GM18907 (cell line): ENCODE data around the gene IMPA2.

ENCODE experiments used
- ATAC-seq: cut with Tn5 transposase; IDR thresholded peaks from one replicate; pipeline ENCODE4 v1.9.1; 2021; ENCODE audit warnings: mild to moderate bottlenecking, moderate library complexity; ENCODE audit not compliant: unreplicated experiment

Gene IMPA2

DNA sequence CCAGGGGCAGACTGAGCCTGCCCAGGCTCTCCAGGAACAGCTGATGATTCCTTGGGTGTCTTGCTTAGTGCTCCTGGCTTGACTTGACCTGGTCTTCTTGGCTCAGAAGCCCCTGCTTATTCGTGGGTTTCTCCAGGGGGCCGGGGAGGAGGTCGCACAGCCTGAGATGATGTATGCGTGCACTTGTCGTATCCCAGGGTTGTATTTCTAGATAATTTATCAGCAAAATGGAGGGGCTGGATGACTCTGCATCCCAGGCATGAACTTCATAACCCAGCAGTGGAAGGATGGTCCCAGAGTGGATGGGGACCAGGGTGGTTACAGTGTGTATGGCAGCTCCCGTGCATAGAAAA is 25.2 kb downstream of the IMPA2 start:
- no peak for ATAC-seq

DNA sequence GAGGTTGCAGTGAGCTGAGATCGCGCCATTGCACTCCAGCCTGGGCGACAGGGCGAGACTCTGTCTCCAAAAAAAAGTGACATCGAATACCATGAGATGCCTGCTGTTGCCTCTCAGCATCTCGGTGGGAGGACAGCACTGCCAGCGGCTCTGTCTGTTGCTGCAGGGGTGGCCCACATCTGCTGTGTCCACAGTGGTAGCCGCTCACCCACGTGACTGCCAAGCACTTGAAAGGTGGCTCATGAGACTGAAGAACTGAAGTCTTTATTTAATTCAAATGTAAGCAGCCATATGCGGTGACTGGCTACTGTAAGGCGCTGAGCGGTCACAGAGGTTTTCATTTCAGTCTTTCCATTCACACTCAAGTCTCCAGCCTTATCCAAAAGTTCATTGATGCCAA is 25.8 kb downstream of the IMPA2 start:
- ATAC-seq = no peak

DNA sequence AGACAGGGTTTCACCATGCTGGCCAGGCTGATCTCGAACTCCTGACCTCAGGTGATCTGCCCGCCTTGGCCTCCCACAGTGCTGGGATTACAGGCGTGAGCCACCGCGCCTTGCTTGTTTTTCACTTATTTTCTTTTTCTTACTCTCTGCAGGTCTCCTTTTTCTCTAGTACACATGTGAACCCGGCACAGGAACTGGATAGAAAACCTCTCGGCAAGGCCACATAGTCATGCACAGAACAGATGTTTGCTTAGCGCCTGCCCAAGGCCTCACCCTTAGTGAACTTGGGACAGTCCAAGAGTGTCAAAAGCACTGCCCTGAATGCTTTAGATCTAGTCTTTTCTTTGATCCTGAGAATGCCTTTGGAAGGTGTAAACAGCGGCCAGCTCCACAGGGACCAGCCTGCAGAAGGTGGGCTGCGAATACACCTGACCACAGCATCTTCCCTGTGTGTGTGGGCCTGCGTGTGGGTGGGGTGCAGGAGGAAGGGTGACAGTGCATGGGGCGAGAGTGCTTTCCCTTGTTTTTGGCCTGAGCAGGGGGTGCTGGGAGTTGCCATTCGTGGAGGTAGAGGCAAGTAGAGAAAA is 27.0 kb downstream of the IMPA2 start:
- no peak for ATAC-seq

DNA sequence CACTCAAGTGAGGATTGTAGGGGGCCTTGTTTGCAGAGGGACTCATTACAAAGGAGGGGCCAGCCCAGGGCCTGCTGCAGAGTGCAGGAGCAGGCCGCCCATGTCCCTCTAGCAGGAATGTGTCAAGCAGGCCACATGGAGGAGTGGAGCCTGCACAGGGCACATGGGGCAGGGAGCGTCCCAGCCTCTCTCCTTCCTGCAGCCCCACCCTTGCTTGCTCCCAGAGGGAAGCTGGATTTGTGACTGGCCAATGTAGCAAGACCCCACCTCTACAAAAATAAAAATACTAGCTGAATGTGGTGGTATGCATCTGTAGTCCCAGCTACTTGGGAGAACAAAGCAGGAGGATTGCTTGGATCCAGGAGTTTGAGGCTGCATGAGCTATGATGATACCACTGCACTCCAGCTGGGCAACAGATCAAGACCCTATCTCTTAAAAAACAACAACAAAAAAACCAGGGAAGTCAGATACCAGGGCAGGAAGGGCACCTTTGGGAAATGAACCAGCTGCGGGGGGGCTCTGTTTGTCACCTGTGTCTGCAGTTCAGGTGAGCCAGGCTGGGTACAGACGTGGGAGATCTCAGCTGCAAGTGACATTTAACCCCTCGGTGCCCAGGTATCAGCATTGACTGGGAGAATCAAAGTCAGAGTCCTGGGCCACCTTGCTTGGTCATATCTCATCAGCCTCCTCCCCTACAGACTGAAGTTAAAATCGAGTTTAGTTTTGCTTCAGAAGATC is 27.7 kb downstream of the IMPA2 start:
- ATAC-seq = no peak

DNA sequence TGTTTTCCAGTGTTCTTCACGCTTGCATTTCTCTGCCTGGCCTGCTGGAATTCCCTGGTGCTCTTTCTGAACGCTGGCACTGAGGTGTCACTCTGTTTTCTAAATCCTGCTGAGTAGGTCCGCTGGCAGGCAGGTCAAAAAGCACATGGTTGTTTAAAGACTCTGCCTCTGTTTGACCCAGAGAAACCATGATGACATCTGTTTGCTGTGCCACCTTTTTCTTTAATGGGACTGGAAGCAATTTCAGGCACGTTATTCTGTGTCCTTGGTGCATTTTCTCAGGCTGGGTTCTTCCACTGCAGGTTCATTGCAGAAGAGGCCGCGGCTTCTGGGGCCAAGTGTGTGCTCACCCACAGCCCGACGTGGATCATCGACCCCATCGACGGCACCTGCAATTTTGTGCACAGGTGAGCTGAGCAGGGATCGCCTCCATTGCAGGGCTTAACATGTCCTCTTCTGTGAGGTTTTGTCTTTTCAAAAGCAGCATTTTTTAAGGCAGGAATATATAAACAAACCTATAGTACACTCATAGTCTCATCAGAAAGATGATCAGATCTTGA is 28.4 kb downstream of the IMPA2 start:
- ATAC-seq = no peak

DNA sequence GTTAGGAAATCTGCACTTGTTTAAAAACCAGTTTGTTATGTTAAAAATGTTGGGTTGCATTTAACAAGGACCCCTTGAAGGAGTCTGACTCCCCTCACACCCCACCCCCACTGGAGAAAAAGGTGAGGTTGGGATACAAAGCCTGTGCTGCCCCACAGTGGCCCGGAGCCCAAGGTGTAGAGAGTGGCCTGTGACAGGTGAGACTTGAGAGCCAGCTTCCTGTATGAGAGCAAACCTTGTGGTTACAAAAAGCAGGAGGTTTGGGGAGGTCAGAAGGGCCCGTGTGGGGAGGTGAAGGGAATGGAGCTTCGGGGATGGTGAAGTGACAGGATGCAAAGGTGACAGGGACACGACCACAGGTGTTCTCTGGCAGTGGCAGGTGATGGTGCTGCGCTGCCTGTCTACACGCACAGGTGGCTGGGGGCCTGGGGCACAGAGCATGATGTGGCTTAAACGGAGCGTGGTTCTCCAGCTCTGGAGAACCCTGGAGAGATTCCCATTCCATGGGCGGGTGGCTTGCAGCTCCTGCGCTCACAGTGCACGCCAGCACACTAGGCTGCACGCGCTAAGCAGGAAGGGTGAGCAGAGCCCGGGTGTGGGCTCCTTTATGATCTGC is 29.0 kb downstream of the IMPA2 start:
- no peak for ATAC-seq

DNA sequence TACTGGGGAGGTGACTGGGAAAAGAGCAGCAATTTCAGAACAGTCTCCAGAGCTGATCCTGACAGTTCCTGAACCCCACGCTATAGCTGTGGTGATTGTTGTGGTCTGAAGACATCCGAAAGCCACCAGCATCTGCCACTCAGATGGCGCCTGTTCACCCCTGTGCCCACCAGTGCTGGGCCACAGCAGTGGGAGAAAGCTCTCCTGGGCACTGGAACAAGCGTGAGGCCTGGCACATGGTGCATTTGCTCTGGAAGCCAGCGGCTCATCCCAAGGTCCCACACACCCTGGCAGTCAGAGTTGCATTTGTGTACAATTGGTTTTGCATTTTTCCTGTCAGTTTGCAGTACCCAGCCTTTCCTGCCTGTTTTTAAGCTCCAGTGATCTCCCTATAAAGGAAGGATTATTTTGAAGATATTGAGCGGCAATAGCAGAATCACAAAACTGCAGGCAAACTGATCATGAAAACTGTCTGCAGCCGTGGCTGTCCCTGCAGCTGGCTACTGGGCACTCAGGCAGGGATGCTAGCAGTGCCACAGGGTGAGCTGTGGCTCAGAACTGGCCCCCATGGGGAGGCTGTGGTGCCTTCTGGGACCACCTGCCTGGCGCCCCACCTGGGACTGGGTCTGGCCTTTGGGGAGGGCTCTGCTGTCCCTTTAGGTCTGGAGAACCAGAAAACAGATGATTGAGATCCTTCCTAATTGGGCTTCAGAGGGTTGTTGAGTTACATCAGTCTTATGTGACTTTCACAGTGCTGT is 30.1 kb downstream of the IMPA2 start:
- no peak for ATAC-seq

DNA sequence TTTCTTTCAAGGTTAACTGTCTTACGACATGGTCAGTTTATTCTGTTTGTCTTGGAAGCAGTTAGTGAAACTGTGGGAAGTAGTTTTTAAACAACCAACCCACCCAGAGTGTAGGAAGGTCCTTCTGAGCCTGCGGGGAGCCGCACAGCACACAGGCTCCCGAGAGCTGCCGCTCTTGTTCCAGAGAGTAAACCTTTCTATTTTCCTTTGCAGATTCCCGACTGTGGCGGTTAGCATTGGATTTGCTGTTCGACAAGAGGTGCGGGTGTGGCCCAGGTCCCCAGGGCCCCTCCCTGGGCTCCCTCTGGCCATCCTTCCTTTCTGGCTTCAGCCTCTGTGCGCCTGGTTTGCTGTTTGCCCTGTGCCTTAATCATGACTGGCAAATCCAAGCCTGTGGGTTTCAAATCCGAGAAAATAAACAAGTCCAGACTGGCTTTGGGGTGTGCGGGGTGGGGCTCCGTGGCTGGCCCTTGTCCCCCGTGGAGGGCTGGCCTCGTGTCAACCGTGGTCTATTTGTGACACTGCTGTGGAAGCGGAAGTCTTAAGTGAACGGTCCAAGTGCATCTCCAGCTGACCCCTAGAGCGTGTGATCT is 30.7 kb downstream of the IMPA2 start:
- ATAC-seq = no peak

DNA sequence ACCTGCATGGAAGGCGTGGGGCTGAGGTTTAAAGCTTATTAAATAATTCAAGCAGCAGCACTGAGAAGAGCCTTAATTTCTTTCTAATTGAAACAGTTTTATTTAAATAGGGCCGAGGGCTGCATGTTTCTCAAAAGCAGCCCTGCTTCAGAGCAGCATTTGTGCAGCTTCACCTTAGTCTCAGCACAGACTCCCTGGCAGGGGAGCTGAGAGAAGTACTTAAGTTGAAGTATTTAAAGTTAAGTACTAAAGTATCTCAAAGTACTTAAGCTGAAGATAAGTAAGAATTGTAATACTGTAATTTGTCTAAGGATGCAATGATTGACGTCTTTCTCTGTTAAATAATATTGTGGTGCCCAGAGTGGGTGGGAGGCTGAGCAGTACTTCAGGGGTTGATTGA is 31.4 kb downstream of the IMPA2 start:
- ATAC-seq = no peak

DNA sequence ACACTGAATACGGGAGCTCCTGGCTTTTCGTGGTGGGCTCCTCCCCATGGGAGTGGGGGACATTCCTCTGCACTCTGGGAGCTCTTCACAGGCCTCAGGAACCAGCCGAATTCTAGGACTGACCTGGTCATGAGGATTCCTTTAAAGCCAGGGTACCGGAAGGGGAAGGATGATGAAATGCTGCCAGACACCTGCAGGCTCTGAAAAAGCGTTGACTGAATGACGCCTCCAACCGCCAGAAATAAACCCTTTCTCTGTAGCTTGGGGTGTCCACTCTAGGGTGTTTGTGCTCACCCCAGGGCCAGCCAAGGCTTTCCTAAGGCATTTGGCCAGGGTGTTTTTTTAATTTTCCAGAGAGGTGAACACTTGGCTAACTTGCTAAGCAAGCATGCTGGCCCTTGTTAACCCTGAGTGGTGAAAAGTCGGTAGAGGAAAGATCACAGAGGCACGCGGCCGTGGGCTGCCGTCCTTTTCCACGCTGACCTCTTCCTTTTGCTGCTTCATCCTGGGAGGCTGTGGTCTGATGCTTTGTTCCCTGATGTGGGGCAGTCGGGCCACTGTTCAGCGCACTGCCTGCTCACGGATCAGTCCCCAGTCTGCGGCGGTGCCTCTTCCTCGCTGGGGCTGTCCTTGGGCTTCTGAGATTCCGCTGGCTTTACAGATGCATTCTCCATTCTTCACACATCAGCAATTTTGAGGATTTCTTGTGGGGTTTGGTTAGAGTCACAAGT is 32.0 kb downstream of the IMPA2 start:
- ATAC-seq = no peak

DNA sequence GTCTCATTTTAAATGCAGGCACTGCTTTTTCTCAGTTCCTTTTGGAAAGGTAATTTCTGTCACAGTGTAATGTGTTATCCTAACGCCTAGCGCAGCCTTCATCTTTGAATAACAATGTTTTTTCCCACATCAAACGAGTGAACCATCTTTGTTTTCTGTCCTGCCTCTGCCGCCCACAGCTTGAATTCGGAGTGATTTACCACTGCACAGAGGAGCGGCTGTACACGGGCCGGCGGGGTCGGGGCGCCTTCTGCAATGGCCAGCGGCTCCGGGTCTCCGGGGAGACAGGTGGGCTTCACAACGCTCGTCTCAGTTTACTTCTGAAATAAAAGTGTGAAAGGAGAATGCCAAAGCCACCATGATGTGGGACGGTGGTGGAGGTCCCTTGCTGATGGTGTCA is 32.8 kb downstream of the IMPA2 start:
- no peak for ATAC-seq

DNA sequence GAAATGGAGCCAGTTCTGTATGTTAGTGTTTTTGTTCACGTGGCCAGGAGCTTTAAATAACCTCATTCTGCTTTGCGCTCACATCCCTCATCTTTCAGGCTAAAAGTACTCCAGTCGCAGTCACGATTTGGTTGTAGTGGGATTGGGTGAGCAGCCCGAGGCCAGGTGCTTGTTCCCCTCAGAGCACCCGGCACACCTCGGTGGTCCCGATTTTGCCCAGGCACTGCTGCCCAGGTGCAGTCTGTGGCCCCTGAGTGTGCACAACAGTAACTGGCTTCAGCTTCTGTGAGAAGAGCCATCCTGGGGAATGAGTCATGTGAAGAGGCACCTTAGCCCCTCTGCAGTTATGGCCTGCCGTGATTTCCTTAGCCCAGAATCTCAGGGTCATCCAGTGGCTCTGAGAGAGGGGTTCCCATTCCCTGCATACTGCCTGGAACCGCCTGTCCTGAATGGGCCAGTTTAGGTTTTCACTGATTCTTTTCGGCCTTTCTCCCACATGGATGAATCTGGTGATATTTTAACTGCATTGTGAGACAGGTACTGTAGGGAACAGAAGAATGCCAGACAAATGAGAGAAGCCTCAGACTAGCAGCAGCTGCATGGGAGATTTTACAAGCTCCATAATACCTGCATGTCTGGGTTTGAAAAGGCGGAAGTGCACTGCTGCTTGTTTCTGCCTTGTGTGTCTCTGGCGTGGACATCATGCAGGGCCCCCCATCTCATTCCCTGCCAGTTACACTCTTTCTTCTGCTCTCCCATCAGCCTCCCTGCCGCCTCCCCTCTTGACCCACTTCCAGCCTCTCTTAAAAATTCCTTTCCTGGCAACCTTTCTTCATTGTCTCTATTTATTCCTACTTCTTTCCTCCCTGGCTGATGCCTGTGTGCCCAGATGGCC is 33.5 kb downstream of the IMPA2 start:
- ATAC-seq = no peak

DNA sequence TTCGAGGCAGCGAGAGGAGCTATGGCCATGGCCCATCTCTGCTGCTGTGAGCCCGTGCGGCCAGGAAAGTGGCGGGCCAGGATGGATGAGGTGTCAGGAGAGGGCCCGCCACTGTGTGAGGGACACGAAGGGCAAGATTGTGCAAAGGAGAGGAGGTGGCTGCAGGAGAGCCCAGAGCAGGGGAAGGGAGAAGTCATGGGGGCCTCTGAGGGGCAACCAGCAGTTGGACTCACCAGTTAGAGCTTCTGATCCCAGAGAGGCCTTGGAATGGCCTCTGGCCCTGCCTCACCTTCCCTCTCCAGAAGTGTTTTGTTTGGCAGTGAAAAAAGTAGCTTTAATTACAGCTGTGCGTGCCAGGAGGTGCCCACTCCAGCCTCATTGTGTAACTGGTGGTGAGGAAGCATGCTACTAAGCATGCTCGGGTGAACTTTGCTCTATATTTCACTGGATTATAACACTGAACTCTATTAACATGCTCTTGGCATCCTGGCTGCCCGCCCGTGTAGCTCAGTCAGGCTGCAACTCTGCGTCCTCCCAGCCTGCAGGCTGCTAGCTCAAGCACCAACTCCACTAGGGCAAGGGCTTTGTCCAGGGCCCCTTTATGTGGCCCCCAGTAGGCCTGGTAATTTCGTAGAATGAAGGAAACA is 34.2 kb downstream of the IMPA2 start:
- no peak for ATAC-seq

DNA sequence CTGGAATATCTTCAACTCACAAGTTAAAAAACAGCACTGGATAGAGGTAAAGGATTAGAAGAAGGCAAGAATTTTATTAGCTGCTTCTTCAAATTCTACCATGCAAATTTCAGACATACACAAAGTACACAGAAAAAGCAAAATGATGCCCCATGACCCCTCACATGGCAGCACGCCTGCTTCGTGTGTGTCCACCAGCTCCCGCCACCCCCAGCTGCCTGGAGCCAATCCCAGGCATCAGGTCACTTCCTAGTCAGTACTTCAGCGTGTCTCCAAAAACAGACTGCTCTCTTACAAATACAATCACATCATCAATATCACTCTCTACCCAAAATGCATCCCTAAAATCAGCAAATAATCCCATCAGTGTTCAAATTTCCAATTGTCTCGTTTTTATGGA is 35.8 kb downstream of the IMPA2 start:
- no peak for ATAC-seq

DNA sequence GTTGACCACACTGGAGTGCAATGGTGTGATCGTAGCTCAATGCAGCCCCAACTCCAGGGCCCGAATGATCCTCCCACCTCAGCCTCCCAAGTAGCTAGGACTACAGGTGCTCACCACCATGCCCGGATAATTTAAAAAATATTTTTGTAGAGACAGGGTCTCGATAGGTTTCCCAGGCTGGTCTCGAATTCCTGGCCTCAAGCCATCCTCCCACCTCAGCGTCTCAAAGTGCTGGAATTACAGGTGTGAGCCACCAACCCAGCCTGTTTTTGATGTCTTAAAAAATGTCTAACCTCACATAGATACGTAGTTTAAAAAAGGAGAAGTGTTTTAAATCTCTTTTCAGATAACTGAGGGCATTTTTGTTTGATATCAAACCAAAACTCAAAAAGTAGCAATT is 37.6 kb downstream of the IMPA2 start:
- ATAC-seq = no peak

DNA sequence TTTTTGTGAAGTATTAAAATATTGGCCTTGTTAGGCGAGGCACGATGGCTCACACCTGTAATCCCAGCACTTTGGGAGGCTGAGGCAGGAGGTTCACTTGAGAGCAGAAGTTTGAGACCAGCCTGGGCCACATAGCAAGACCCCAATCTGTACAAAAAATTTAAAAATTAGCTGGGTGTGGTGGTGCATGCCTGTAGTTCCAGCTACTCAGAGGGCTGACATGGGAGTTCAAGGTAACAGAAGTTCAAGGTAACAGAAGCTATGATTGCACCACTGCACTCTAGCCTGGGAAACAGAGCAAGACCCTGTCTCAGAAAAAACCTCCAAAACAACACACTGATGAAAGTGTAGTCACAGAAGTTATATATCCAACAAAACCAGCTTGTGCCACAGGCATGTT is 39.8 kb downstream of the IMPA2 start:
- ATAC-seq = no peak

DNA sequence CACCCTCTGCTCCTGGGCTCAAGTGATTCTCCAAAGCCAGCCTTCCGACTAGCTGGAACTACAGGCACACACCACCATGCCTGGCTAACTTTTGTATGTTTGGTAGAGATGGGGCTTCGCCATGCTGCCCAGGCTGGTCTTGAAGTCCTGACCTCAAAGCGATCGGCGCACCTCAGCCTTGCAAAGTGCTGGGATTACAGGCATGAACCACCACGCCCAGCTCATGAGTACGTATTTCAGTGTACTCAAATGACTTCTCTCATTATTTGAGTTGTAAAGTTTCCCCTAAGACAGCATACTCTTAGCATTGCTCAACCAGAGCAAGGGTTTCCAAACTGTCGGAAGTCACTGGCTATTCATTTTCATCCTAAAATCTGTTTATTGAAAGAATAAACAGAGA is 40.3 kb downstream of the IMPA2 start:
- ATAC-seq = no peak

DNA sequence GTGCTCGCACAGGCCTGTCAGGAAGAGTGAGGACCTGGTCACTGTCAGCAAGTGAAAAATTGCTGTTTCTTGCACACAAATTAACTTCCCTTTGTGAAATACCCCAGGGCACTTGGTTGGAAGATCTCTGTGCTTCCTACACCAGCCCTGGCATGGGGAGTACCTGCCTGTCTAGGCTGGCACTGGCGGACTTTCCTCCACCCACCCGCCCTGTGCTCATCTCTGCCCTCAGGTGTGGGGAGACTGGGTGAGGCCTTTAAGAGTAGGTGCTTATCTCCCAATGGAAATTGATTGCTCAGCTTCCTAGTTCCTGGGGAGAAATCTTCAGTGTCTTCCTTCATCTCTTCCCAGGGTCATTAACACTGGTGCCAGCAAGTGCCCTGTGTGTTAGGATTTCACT is 42.1 kb downstream of the IMPA2 start:
- no peak for ATAC-seq

DNA sequence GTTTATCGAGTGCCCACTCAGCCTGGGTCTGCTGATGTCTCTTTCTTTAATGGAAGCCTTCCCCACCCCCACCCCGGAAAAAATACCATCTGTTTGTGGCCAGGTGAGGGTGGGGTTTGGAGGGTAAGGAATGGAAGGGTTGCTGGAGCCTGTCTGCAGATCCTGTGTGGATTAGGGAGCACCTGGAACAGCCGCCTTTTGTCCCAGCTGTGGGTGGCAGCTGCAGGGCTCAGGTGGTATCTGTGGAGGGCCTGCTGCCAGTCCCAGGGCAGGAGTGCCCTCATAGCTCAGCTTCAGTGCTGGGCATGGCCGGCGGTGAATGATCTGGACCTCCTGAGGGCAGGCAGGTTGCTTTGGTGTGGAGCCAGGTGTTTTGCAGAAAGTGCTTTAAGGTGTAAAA is 45.3 kb downstream of the IMPA2 start:
- no peak for ATAC-seq
